A549 (cell line): ENCODE measurements around the gene ATMIN. TPM values are rescaled to one million over a fixed set of nuclear protein-coding genes. Genes with fewer than 3 reads are reported as not detected.
A peak's percentile ranks its signal among the peaks of the same experiment; 100 is the strongest.

Experiments used
- ATAC-seq, 2 experiments: fragments of 200-7000 bp in 1 of 2; fragments of >200 bp in 1 of 2; cut with Nextera tagmentation in 1 of 2; cut with Tn5 transposase in 1 of 2; 3 replicates each; pipeline versions ENCODE4 v1.8.0 to v1.9.1; 2018 to 2020; ENCODE audit warnings: mild to moderate bottlenecking in 1 of 2, moderate library complexity in 1 of 2
- CTCF ChIA-PET: fragments of 300-600 bp; sonication (Branson Sonifier 250); formaldehyde crosslinking; extraction: SDS; loops from one replicate; lab custom pipeline; 2021; ENCODE audit warnings: antibody characterized with exemption, inconsistent platforms; lab: Yijun Ruan, JAX
- POLR2A ChIA-PET: fragments of 350-600 bp; formaldehyde crosslinking; extraction: SDS; loops from one replicate; lab custom pipeline; 2021; ENCODE audit warnings: antibody characterized with exemption, inconsistent platforms; lab: Yijun Ruan, JAX
- DNase-seq, 2 experiments: peaks; one replicate each; pipeline versions ENCODE4 v3.0.0 to v3.0.0-alpha.2; 2011 to 2016; ENCODE audit warnings: low read depth in 1 of 2, low spot score in 1 of 2
- FAIRE-seq: peaks from 2 replicates; lab custom pipeline; 2011; peaks lifted over from hg19 to GRCh38; lab: Jason Lieb, UNC
- H3K27ac ChIP-seq, 2 experiments: fragments of >200 bp; sonication (Bioruptor Twin); formaldehyde crosslinking; 3 replicates each; pipeline ENCODE4 v1.5.1; 2016 to 2017
- H3K4me1 ChIP-seq: fragments of >200 bp; sonication (Bioruptor Twin); formaldehyde crosslinking; 3 replicates; pipeline ENCODE4 v1.6.1; 2016
- H3K4me2 ChIP-seq: fragments of >200 bp; sonication (Bioruptor Twin); formaldehyde crosslinking; 3 replicates; pipeline ENCODE4 v1.6.1; 2016
- H3K4me3 ChIP-seq: fragments of >200 bp; sonication (Bioruptor Twin); formaldehyde crosslinking; 3 replicates; pipeline ENCODE4 v1.5.1; 2016
- H3K9me3 ChIP-seq: fragments of >200 bp; sonication (Bioruptor Twin); formaldehyde crosslinking; 3 replicates; pipeline ENCODE4 v1.6.1; 2016
- CBX8 ChIP-seq: fragments of 200-600 bp; sonication (generic); IDR thresholded peaks from 2 replicates; pipeline ENCODE4 v1.6.1; 2016
- CHD2 ChIP-seq: fragments of 150-350 bp; IDR thresholded peaks from 2 replicates; pipeline ENCODE4 v1.6.1; 2014; ENCODE audit warnings: low read length; ENCODE audit not compliant: partially characterized antibody
- EHMT2 ChIP-seq: fragments of 200-600 bp; sonication (generic); IDR thresholded peaks from 2 replicates; pipeline ENCODE4 v1.6.1; 2016; ENCODE audit warnings: antibody characterized with exemption, low read depth, mild to moderate bottlenecking, moderate library complexity
- EP300 ChIP-seq, 2 experiments: fragments of >200 bp; sonication (Bioruptor Twin); formaldehyde crosslinking; IDR thresholded peaks; 2 replicates in 1 of 2; 3 replicates in 1 of 2; pipeline ENCODE4 v1.6.1; 2016 to 2017
- FOSL2 ChIP-seq, 2 experiments: fragments of 450-650 bp in 1 of 2; fragments of >200 bp in 1 of 2; sonication (Bioruptor Twin) in 1 of 2; formaldehyde crosslinking; IDR thresholded peaks; 2 replicates each; pipeline versions ENCODE4 v1.5.0 to v1.6.1; 2016 to 2020; ENCODE audit warnings: mild to moderate bottlenecking in 1 of 2, moderate library complexity in 1 of 2
- GATA3 ChIP-seq: IDR thresholded peaks from 2 replicates; pipeline ENCODE4 v1.6.1; 2012; ENCODE audit warnings: borderline replicate concordance
- HDAC2 ChIP-seq: fragments of 200-600 bp; sonication (generic); IDR thresholded peaks from 2 replicates; pipeline ENCODE4 v1.6.1; 2016
- HEYL ChIP-seq: fragments of 250-450 bp; sonication (Bioruptor Pico); IDR thresholded peaks from 2 replicates; pipeline ENCODE4 v1.8.0; 2021; ENCODE audit warnings: mild to moderate bottlenecking, moderate library complexity
- JUN ChIP-seq, 2 experiments: fragments of >200 bp; sonication (Bioruptor Twin); formaldehyde crosslinking; IDR thresholded peaks; 2 replicates in 1 of 2; 3 replicates in 1 of 2; pipeline ENCODE4 v1.6.1; 2016 to 2017
- JUNB ChIP-seq: fragments of >200 bp; sonication (Bioruptor Twin); formaldehyde crosslinking; IDR thresholded peaks from 2 replicates; pipeline ENCODE4 v1.6.1; 2016
- KDM5A ChIP-seq: fragments of 200-600 bp; sonication (generic); IDR thresholded peaks from 2 replicates; pipeline ENCODE4 v1.6.1; 2016; ENCODE audit warnings: antibody characterized with exemption, mild to moderate bottlenecking
- MAFK ChIP-seq: fragments of 450-650 bp; IDR thresholded peaks from 2 replicates; pipeline ENCODE4 v1.6.1; 2014; ENCODE audit not compliant: partially characterized antibody
- MAX ChIP-seq: IDR thresholded peaks from 2 replicates; pipeline ENCODE4 v1.6.1; 2012
- MAZ ChIP-seq: fragments of 150-350 bp; IDR thresholded peaks from 2 replicates; pipeline ENCODE4 v1.6.1; 2014; ENCODE audit warnings: antibody characterized with exemption, low read depth, low read length, borderline replicate concordance
- PHF8 ChIP-seq: fragments of 200-600 bp; sonication (generic); IDR thresholded peaks from 2 replicates; pipeline ENCODE4 v1.6.1; 2016; ENCODE audit warnings: low read depth, mild to moderate bottlenecking, antibody characterized with exemption, moderate library complexity, borderline replicate concordance
- RAD21 ChIP-seq, 2 experiments: fragments of >200 bp in 1 of 2; sonication (Bioruptor Twin) in 1 of 2; formaldehyde crosslinking in 1 of 2; IDR thresholded peaks in 1 of 2; conservative IDR thresholded peaks in 1 of 2; 2 replicates in 1 of 2; 3 replicates in 1 of 2; pipeline ENCODE4 v1.6.1; 2012 to 2018; ENCODE audit warnings: inconsistent platforms in 1 of 2
- RNF2 ChIP-seq: fragments of 200-600 bp; sonication (generic); IDR thresholded peaks from 2 replicates; pipeline ENCODE4 v1.6.1; 2016; ENCODE audit warnings: low read depth, mild to moderate bottlenecking, antibody characterized with exemption, moderate library complexity, borderline replicate concordance
- SREBF2 ChIP-seq: fragments of 450-650 bp; IDR thresholded peaks from 2 replicates; pipeline ENCODE4 v1.6.1; 2014; ENCODE audit warnings: mild to moderate bottlenecking, moderate library complexity
- TFCP2L1 ChIP-seq: fragments of 250-450 bp; sonication (Bioruptor Pico); IDR thresholded peaks from 2 replicates; pipeline ENCODE4 v1.5.0; 2021; ENCODE audit warnings: mild to moderate bottlenecking
- USF2 ChIP-seq: fragments of 450-650 bp; IDR thresholded peaks from 2 replicates; pipeline ENCODE4 v1.6.1; 2014; ENCODE audit warnings: antibody characterized with exemption
- ZC3H11A ChIP-seq: fragments of 450-650 bp; IDR thresholded peaks from 2 replicates; pipeline ENCODE4 v1.6.1; 2014; ENCODE audit warnings: antibody characterized with exemption, mild to moderate bottlenecking
- ZSCAN20 ChIP-seq: fragments of 250-450 bp; sonication (Bioruptor Pico); IDR thresholded peaks from 2 replicates; pipeline ENCODE4 v1.8.0; 2022; ENCODE audit warnings: mild to moderate bottlenecking, moderate library complexity
- WGBS: methylation state at CpG from one replicate; pipeline ENCODE4 v1.1.6; 2017; ENCODE audit errors: missing lambda C conversion rate; 5-methylcytosine and 5-hydroxymethylcytosine counted together
- polyA plus RNA-seq, 4 experiments: library from polyadenylated mRNA; depleted of rRNA in 3 of 4; stranded (reverse); fragments of >200 nt; fragmentation: RNase III in 1 of 4; extraction: RNeasy Plus Mini Kit Qiagen cat#74134 plus additional on column Dnase treatment in 1 of 4; gene quantifications; 2 replicates in 3 of 4; 3 replicates in 1 of 4; pipeline ENCODE4 v1.2.3, GENCODE V29; 2011 to 2017
- TF ChIP-seq, protein P1 (sequence below): fragments of 250-450 bp; sonication (Bioruptor Pico); IDR thresholded peaks from 2 replicates; pipeline ENCODE4 v1.5.0; 2021; ENCODE audit warnings: mild to moderate bottlenecking, moderate library complexity, borderline replicate concordance
- TF ChIP-seq, protein P2 (sequence below): fragments of 250-450 bp; sonication (Bioruptor Pico); IDR thresholded peaks from 2 replicates; pipeline ENCODE4 v1.5.0; 2020; ENCODE audit warnings: low read depth, mild to moderate bottlenecking, moderate library complexity

Gene ATMIN
- polyA plus RNA-seq, 2 of the 4 experiments (the other 2 are of a cell fraction): 26.2 to 50.4 TPM

DNA sequence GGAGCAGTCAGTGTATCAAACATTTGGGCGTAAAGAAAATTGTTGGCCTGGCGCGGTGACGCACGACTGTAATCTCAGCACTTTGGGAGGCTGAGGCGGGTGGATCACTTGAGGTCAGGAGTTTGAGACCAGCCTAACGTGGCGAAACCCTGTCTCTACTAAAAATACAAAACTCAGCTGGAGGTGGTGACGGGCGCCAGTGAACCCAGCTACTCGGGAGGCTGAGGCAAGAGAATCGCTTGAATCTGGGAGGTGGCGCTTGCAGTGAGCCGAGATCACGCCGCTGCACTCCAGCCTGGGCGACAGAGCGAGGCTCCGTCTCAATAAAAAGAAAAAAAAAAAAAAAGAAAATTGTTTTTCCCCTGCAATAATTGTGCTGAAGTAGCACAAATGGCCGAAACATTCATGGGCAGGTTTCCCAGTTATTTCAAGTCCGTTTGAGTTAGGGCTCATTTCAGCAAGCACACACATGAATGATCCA is 59.2 kb downstream of the ATMIN start:
- ChIA-PET CTCF (interaction anchor here (1.2 to 1.8 kb wide), 2 partner anchors 10 to 18 kb away, joined by 3 to 5 read pairs; partner anchors contain the start of gene C16orf46), POLR2A (no interaction called here)
- no peak for DNase-seq
- no peak for TF ChIP-seq RAD21 (conservative IDR thresholded peaks at IDR 0.05 in 1 of 2, IDR thresholded peaks at IDR 0.05 in 1 of 2)
- TF ChIP-seq SREBF2: no peak
- no peak for TF ChIP-seq ZC3H11A
- TF ChIP-seq MAFK: peak; percentile 83
- TF ChIP-seq, protein P1, sequence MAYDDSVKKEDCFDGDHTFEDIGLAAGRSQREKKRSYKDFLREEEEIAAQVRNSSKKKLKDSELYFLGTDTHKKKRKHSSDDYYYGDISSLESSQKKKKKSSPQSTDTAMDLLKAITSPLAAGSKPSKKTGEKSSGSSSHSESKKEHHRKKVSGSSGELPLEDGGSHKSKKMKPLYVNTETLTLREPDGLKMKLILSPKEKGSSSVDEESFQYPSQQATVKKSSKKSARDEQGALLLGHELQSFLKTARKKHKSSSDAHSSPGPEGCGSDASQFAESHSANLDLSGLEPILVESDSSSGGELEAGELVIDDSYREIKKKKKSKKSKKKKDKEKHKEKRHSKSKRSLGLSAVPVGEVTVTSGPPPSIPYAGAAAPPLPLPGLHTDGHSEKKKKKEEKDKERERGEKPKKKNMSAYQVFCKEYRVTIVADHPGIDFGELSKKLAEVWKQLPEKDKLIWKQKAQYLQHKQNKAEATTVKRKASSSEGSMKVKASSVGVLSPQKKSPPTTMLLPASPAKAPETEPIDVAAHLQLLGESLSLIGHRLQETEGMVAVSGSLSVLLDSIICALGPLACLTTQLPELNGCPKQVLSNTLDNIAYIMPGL (CRISPR knock-in tag): no peak
- TF ChIP-seq, all 56 proteins: peak for 1
- H3K9me3 ChIP-seq: no peaks in the 10 kb centered on the region
- peak overlapping the region; percentile 56 for H3K4me2 ChIP-seq
- FAIRE-seq (no peak), ATAC-seq (no peak)
- H3K4me1 ChIP-seq: peaks cover 5% of the 10 kb centered on the region
- WGBS: 75% methylated on average over 21 of the region's 21 CpGs
- peak overlapping the region; percentile 88 for H3K4me3 ChIP-seq
- peak overlapping the region; percentile 75 to 96; a peak in 3 of 6 replicates for H3K27ac ChIP-seq

GRCh38 chr16:81095653-81095952 is 60.0 kb downstream of the ATMIN start:
- no peak for FAIRE-seq
- Histone ChIP-seq H3K9me3 (no peaks in the 10 kb centered on the region), H3K4me3 (peak overlapping the region; percentile 88), H3K27ac (peak overlapping the region; percentile 75 to 96), H3K4me2 (peak overlapping the region; percentile 56), H3K4me1 (peaks cover 5% of the 10 kb centered on the region)
- WGBS: 4% methylated on average over 9 of the region's 22 CpGs
- DNase-seq: no peak
- ATAC-seq: peak in 1 of 2 experiments; percentile 21; a peak in 3 of 6 replicates
- CTCF ChIA-PET: interaction anchor here (1.8 kb wide), 1 partner anchor 11 kb away, joined by 5 read pairs; no protein-coding TSS in a partner anchor
- POLR2A ChIA-PET: no interaction called here
- TF ChIP-seq TFCP2L1 (CRISPR knock-in tag): no peak
- no peak for TF ChIP-seq JUNB
- TF ChIP-seq EHMT2: no peak
- no peak for TF ChIP-seq PHF8
- TF ChIP-seq RNF2: no peak
- no peak for TF ChIP-seq EP300 (IDR thresholded peaks at IDR 0.05)
- TF ChIP-seq CHD2: no peak
- no peak for TF ChIP-seq HEYL (CRISPR knock-in tag)
- no peak for TF ChIP-seq MAX
- no peak for TF ChIP-seq GATA3
- no peak for TF ChIP-seq JUN (IDR thresholded peaks at IDR 0.05)
- no peak for TF ChIP-seq ZSCAN20 (CRISPR knock-in tag)
- TF ChIP-seq KDM5A: no peak
- no peak for TF ChIP-seq HDAC2
- no peak for TF ChIP-seq MAZ
- no peak for TF ChIP-seq CBX8
- no peak for TF ChIP-seq USF2
- no peak for TF ChIP-seq FOSL2 (IDR thresholded peaks at IDR 0.05)
- TF ChIP-seq FOSL2 (CRISPR knock-in tag; IDR thresholded peaks at IDR 0.05): no peak
- TF ChIP-seq ZC3H11A: no peak
- TF ChIP-seq, protein P2, sequence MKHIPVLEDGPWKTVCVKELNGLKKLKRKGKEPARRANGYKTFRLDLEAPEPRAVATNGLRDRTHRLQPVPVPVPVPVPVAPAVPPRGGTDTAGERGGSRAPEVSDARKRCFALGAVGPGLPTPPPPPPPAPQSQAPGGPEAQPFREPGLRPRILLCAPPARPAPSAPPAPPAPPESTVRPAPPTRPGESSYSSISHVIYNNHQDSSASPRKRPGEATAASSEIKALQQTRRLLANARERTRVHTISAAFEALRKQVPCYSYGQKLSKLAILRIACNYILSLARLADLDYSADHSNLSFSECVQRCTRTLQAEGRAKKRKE: no peak
